Measurements from ENCODE around the gene C1orf159.

The C1orf159 gene

DNA sequence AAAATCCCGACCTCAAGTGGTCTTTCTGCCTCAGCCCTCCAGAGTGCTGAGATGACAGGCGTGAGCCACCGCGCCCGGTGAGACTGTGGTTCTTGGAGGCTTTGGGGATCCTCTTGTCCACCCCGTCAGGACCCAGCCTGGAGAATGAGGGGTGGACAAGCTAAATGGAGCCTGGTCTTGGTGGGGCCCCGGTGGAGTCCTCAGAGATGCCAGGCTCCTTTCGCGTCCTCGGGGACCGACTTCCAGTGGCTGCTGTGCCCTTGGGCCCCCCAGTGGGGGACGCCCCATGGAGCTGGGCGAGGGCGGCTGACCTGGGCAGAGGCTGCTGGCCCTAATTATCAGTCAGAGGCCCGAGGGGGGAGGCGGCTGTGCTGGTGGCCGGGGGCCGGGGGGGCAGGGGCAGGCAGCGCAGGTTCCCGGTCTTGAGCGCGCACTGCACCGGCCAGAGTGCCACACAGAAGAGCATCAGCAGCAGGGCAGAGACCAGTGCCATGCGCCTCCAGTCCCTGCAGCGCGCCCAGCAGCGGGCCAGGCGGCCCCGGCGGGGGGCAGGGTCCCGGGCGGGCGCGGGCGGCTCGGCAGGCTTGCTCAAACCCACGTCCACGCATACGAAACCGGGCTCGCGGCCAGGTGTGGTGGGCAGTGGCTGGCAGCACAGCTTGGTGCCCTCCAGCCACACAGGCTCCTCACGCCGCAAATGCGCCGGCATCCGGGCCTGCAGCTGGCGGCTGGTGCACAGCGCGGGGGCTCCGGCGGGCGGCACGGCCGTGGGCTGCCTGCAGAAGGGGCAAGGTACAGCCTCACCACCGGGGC lies 44.2 kb downstream of the C1orf159 start:
- Mint-ChIP-seq H3K4me1 (peaks cover 30% of the 10 kb centered on the region), H3K27ac (peak overlapping the region; percentile 39), H3K27me3 (ENCODE audit: low read depth, poor library complexity) (peaks cover 29% of the 10 kb centered on the region), H3K36me3 (ENCODE audit: low read depth) (no peaks in the 10 kb centered on the region), H3K9me3 (no peaks in the 10 kb centered on the region), H3K4me3 (peak overlapping the region; percentile 50)
- DNase-seq = peak; percentile 4
- TF ChIP-seq, protein P1, sequence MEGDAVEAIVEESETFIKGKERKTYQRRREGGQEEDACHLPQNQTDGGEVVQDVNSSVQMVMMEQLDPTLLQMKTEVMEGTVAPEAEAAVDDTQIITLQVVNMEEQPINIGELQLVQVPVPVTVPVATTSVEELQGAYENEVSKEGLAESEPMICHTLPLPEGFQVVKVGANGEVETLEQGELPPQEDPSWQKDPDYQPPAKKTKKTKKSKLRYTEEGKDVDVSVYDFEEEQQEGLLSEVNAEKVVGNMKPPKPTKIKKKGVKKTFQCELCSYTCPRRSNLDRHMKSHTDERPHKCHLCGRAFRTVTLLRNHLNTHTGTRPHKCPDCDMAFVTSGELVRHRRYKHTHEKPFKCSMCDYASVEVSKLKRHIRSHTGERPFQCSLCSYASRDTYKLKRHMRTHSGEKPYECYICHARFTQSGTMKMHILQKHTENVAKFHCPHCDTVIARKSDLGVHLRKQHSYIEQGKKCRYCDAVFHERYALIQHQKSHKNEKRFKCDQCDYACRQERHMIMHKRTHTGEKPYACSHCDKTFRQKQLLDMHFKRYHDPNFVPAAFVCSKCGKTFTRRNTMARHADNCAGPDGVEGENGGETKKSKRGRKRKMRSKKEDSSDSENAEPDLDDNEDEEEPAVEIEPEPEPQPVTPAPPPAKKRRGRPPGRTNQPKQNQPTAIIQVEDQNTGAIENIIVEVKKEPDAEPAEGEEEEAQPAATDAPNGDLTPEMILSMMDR (IDR thresholded peaks at IDR 0.05) = no peak

DNA sequence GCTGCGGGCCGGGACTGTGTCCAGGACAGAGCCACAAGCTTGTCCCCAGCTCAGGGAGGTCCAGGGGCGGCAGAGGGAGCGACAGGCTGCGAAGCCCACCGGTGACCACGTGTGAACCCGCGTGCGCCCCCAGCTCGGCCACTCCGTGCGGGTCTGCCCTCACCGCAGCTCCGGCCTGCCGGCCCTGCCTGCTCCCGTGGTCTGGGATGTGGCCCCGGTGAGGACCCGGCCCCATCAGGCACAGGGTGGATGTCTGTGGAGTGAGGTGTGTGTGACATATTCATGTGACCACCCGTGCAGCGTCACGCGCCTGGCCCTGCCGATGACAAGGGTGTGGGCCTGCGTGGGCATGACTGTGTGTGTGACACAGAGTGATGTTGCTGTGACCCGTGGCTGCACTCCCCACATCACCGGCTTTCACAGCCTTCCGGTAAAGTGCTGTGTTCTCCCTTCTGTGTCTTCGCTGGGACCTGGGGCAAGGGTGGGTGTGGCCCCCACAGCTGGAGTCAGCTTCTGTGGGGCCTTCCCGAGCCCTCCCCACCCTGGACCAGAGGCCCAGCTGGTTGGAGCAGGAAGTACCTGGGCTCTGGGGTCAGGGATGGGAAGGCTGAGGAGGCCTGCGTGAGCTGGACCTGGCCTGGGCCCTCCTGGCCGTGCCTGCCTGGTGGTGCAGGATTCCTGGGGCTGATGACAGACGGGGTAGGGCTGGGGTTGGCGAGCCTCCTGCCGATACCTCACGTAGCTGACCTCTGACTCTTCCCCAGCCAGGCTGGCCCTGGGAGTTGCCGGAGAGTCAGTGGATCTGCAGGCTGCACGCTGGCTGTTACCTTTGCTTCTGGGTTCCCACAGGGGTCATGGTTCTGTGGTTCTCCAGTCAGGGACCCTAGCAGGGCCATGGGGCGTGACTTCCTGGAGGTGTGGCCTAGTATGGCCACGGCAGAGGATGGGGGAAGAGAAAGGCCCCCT lies 45.9 kb downstream of the C1orf159 start:
- no peaks in the 10 kb centered on the region for H3K36me3 Mint-ChIP-seq (ENCODE audit: low read depth)
- H3K9me3 Mint-ChIP-seq = no peaks in the 10 kb centered on the region
- peak overlapping the region; percentile 80 for H3K27ac Mint-ChIP-seq
- TF ChIP-seq, protein P1 (IDR thresholded peaks at IDR 0.05) = no peak
- peaks cover 42% of the 10 kb centered on the region for H3K4me1 Mint-ChIP-seq
- peak overlapping the region; percentile 70 for H3K4me3 Mint-ChIP-seq
- H3K27me3 Mint-ChIP-seq (ENCODE audit: low read depth, poor library complexity) = peaks cover 38% of the 10 kb centered on the region
- DNase-seq = peak; percentile 69

DNA sequence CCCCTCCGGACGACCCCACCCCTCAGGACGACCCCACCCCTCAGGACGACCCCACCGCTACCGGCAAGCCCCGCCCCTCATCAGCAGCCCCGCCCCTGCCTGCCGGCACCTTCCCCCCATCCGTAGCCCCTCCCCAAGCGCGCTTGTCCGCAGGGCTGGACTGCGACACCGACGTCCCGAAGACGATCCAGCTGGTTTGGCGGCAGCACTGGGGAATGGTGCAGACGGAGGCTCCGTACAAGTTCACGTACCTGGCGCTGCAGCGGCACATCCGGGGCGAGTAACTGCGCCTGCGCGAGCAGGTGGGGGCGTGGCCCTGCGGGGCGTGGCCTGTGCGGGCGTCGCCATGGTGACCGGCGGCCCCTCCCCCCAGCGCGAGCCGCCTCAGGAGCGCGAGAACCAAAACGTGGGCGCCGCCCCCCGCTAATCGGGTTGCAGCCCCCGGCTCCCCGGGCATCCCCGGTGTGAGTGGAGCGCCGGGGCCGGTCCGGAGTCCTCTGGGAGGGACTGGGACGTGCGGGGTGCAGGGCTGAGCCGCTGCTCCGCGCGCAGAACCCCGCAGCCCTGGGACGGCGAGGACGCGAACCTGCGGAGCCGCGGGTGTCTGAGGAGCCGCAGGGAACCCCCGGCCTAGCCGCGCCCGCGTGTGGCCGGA lies 46.7 kb downstream of the C1orf159 start:
- Mint-ChIP-seq H3K4me3 (peak overlapping the region; percentile 72), H3K27ac (no peak overlapping the region), H3K4me1 (peaks cover 38% of the 10 kb centered on the region)

DNA sequence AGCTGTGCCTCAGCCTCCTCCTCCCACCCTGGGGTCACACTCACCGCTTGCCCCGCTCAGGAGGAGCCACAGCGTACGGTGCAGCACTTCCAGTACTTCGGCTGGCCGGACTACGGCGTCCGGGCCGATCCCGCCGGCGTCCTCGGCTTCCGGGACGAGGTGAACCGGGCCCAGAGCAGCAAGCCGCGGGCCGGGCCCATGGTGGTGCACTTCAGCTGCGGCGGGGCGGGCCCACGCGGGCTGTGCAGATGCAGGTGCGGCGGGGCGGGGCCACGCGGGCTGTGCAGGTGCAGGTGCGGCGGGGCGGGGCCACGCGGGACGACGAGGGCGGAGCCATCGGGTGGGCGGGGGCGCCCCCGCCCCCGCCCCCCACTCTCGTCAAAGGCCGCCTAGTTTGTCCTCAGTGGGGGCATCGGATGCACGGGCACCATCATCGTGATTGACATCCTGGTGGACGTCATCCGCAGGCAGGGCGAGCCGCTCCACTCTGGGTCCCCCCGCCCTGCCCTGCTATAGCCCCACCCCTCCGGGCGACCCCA lies 47.3 kb downstream of the C1orf159 start:
- DNase-seq = peak; percentile 48
- TF ChIP-seq, protein P1 (IDR thresholded peaks at IDR 0.05) = no peak

More for the DNA sequence above, 46.7 kb downstream of the C1orf159 start:
- H3K36me3 Mint-ChIP-seq (ENCODE audit: low read depth) = no peaks in the 10 kb centered on the region
- H3K9me3 Mint-ChIP-seq = no peaks in the 10 kb centered on the region
- TF ChIP-seq, protein P1 (IDR thresholded peaks at IDR 0.05) = no peak
- peak; percentile 92 for DNase-seq
- H3K27me3 Mint-ChIP-seq (ENCODE audit: low read depth, poor library complexity) = peaks cover 31% of the 10 kb centered on the region

DNA sequence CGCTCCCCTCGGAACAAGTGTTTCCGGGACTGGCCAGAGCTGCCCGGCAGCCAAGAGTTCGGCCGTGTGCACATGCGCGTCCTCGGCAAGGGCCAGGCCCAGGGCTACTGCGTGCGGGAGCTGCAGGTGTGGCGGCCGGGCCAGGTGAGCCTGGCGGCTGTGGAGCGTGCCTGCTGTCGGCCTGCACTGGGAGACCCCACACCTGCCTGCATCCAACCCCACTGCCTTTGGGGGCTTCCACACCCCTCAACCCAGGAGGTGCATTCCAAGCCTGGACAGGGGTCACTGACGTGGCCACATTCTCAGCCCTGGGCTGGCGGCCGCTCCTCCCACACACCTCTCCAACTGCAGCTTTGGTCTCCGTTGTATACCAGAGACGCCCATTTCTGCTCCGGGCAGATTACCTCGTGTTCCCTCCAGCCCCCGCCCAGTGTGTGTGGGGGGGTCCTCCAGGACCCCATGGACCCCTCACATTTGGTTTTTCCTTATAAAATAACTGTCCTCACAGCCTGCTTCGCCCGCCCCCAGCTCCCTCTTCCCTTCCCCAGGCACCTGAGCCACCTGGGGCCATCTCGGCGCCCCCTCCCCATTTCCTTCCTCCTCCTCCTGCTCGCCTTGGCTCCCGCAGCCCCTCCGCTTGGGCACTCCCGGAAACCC lies 47.9 kb downstream of the C1orf159 start:
- peaks cover 38% of the 10 kb centered on the region for H3K4me1 Mint-ChIP-seq
- TF ChIP-seq, protein P1 (IDR thresholded peaks at IDR 0.05) = no peak
- peaks cover 35% of the 10 kb centered on the region for H3K27me3 Mint-ChIP-seq (ENCODE audit: low read depth, poor library complexity)
- peak; percentile 48 for DNase-seq
- no peaks in the 10 kb centered on the region for H3K9me3 Mint-ChIP-seq
- no peaks in the 10 kb centered on the region for H3K36me3 Mint-ChIP-seq (ENCODE audit: low read depth)
- H3K4me3 Mint-ChIP-seq = peak overlapping the region; percentile 74
- no peak overlapping the region for H3K27ac Mint-ChIP-seq

More for the DNA sequence above, 47.3 kb downstream of the C1orf159 start:
- no peaks in the 10 kb centered on the region for H3K9me3 Mint-ChIP-seq
- H3K4me1 Mint-ChIP-seq = peaks cover 38% of the 10 kb centered on the region
- H3K36me3 Mint-ChIP-seq (ENCODE audit: low read depth) = no peaks in the 10 kb centered on the region
- H3K27ac Mint-ChIP-seq = no peak overlapping the region
- H3K4me3 Mint-ChIP-seq = peak overlapping the region; percentile 74
- H3K27me3 Mint-ChIP-seq (ENCODE audit: low read depth, poor library complexity) = peaks cover 31% of the 10 kb centered on the region

Data from nephron progenitor cell (in vitro differentiated cells).